Esophagus squamous epithelium (tissue), 4 donors: ENCODE data around the gene DYNAP.

Source experiments
- CTCF ChIP-seq, 6 experiments: fragments of 450-650 bp in 4 of 6; fragments of 200-600 bp in 2 of 6; sonication (generic) in 2 of 6; IDR thresholded peaks; one replicate each; pipeline ENCODE4 v1.5.1; 2016 to 2019; ENCODE audit warnings: antibody characterized with exemption in 6 of 6, mild to moderate bottlenecking in 4 of 6, moderate library complexity in 4 of 6
- POLR2A ChIP-seq, 4 donors: fragments of 450-650 bp; IDR thresholded peaks; one replicate each; pipeline ENCODE4 v1.6.1; 2017; ENCODE audit warnings: antibody characterized with exemption in 4 of 4, mild to moderate bottlenecking in 4 of 4, moderate library complexity in 3 of 4

GRCh38 chr18:54611816-54612215 lies 20.8 kb downstream of the DYNAP start:
- TF ChIP-seq CTCF (IDR thresholded peaks at IDR 0.05) (no peak), POLR2A (IDR thresholded peaks at IDR 0.05) (no peak)
